ENCODE measurements around the gene TSC2.
A peak's percentile ranks its signal among the peaks of the same experiment; 100 is the strongest.

Gene TSC2

GRCh38 chr16:2026461-2027023 is 21.2 kb upstream of the TSC2 start, which contains the start of gene NHERF2:
NHERF2 (plus strand) TSS chr16:2026902; CDS start chr16:2027006, 104 bp downstream.
- no peak for DNase-seq (ENCODE audit: low read depth, low spot score)
- peak within 1 kb of the TSS; percentile 61 for H3K4me3 ChIP-seq (ENCODE audit: low read depth, low read length)
- no peak for TF ChIP-seq CTCF (IDR thresholded peaks at IDR 0.05; ENCODE audit: low read depth, low read length)
- in situ Hi-C loops (cut with HindIII; ENCODE audit: low sequenced_read_pairs) = no loop called here

GRCh38 chr16:2027024-2028010 is 20.5 kb upstream of the TSC2 start:
- no peak for DNase-seq (ENCODE audit: low read depth, low spot score)
- TF ChIP-seq CTCF (IDR thresholded peaks at IDR 0.05; ENCODE audit: low read depth, low read length) = no peak
- in situ Hi-C loops (cut with HindIII; ENCODE audit: low sequenced_read_pairs) = no loop called here
- peak overlapping the region; percentile 61 for H3K4me3 ChIP-seq (ENCODE audit: low read depth, low read length)

- in situ Hi-C loops (cut with HindIII; ENCODE audit: low sequenced_read_pairs) = no loop called here
- H3K4me3 ChIP-seq (ENCODE audit: low read depth, low read length) = peak overlapping the region; percentile 61
- no peak for DNase-seq (ENCODE audit: low read depth, low spot score)
- TF ChIP-seq CTCF (IDR thresholded peaks at IDR 0.05; ENCODE audit: low read depth, low read length) = no peak
Measured at GRCh38 chr16:2028146-2028545, 19.6 kb upstream of the TSC2 start.

GRCh38 chr16:2028620-2029220 is 19.1 kb upstream of the TSC2 start:
- in situ Hi-C loops (cut with HindIII; ENCODE audit: low sequenced_read_pairs) = no loop called here
- TF ChIP-seq CTCF (IDR thresholded peaks at IDR 0.05; ENCODE audit: low read depth, low read length) = no peak

GRCh38 chr16:2029350-2029749 is 18.4 kb upstream of the TSC2 start:
- H3K4me3 ChIP-seq (ENCODE audit: low read depth, low read length) = no peak overlapping the region
- in situ Hi-C loops (cut with HindIII; ENCODE audit: low sequenced_read_pairs) = no loop called here
- TF ChIP-seq CTCF (IDR thresholded peaks at IDR 0.05; ENCODE audit: low read depth, low read length) = no peak
- DNase-seq (ENCODE audit: low read depth, low spot score) = no peak

More at GRCh38 chr16:2028620-2029220, 19.1 kb upstream of the TSC2 start:
- no peak overlapping the region for H3K4me3 ChIP-seq (ENCODE audit: low read depth, low read length)
- no peak for DNase-seq (ENCODE audit: low read depth, low spot score)

- H3K4me3 ChIP-seq (ENCODE audit: low read depth, low read length) = no peak overlapping the region
- TF ChIP-seq CTCF (IDR thresholded peaks at IDR 0.05; ENCODE audit: low read depth, low read length) = no peak
- in situ Hi-C loops (cut with HindIII; ENCODE audit: low sequenced_read_pairs) = no loop called here
- no peak for DNase-seq (ENCODE audit: low read depth, low spot score)
Measured at GRCh38 chr16:2030036-2030435, 17.7 kb upstream of the TSC2 start.

All from astrocyte of the spinal cord (primary cell).